ENCODE results near the gene CFAP206.
"Not testable (repeated sequence)": the region's sequence is repeated elsewhere in the genome, so short reads cannot be mapped to it uniquely, and the experiment has no call there.

Gene CFAP206

GRCh38 chr6:87489326-87489725, 81.6 kb downstream of the CFAP206 start:
- not testable (repeated sequence) for H2BK120ac ChIP-seq (ENCODE audit: insufficient read depth, low read length, poor library complexity); H3K27ac ChIP-seq (ENCODE audit: low read depth, low read length); H3K36me3 ChIP-seq (ENCODE audit: control insufficient read depth in 1 of 2, insufficient read depth in 2 of 2, low read length in 2 of 2); H3K4me2 ChIP-seq (ENCODE audit: low read length); H3K4ac ChIP-seq (ENCODE audit: low read depth, low read length); H3K27me3 ChIP-seq (ENCODE audit: insufficient read depth, low read length); H3K4me3 ChIP-seq (ENCODE audit: low read depth, low read length); DNase-seq; H3K4me1 ChIP-seq (ENCODE audit: control insufficient read depth in 1 of 2, insufficient read depth in 2 of 2, low read length in 2 of 2); H3K18ac ChIP-seq (ENCODE audit: low read length); H4K91ac ChIP-seq (ENCODE audit: low read depth, low read length); H4K8ac ChIP-seq (ENCODE audit: low read depth, low read length); H2AK5ac ChIP-seq (ENCODE audit: low read length); H3K14ac ChIP-seq (ENCODE audit: low read length); H3K79me1 ChIP-seq (ENCODE audit: low read length); H4K12ac ChIP-seq (ENCODE audit: low read depth, low read length); H2BK12ac ChIP-seq (ENCODE audit: low read length); H3K9me3 ChIP-seq (ENCODE audit: insufficient read depth, low read depth, low read length); H3K79me2 ChIP-seq (ENCODE audit: control insufficient read depth, insufficient read depth, low read length, poor library complexity); H2AFZ ChIP-seq (ENCODE audit: insufficient read depth, low read length, poor library complexity); H3K9ac ChIP-seq (ENCODE audit: low read length); H3K23ac ChIP-seq (ENCODE audit: low read length); H2BK5ac ChIP-seq (ENCODE audit: low read depth, low read length, poor library complexity)
- WGBS (ENCODE audit: extremely low coverage, insufficient coverage, insufficient read length): no CpG with 5 or more reads among the region's 8 CpGs

- Histone ChIP-seq H3K4me2 (ENCODE audit: low read length) (no peak overlapping the region), H3K4me1 (ENCODE audit: control insufficient read depth in 1 of 2, insufficient read depth in 2 of 2, low read length in 2 of 2) (no peaks in the 10 kb centered on the region), H3K36me3 (ENCODE audit: control insufficient read depth in 1 of 2, insufficient read depth in 2 of 2, low read length in 2 of 2) (peaks cover 0 to 3% of the 10 kb centered on the region in 2 experiments), H3K27me3 (ENCODE audit: insufficient read depth, low read length) (no peaks in the 10 kb centered on the region), H3K18ac (ENCODE audit: low read length) (no peak overlapping the region), H2BK12ac (ENCODE audit: low read length) (no peak overlapping the region), H4K91ac (ENCODE audit: low read depth, low read length) (no peak overlapping the region), H3K4ac (ENCODE audit: low read depth, low read length) (no peak overlapping the region), H2BK120ac (ENCODE audit: insufficient read depth, low read length, poor library complexity) (no peak overlapping the region), H3K79me1 (ENCODE audit: low read length) (no peaks in the 10 kb centered on the region), H3K9ac (ENCODE audit: low read length) (no peak overlapping the region), H3K79me2 (ENCODE audit: control insufficient read depth, insufficient read depth, low read length, poor library complexity) (no peaks in the 10 kb centered on the region), H2AFZ (ENCODE audit: insufficient read depth, low read length, poor library complexity) (no peak overlapping the region), H2BK5ac (ENCODE audit: low read depth, low read length, poor library complexity) (no peak overlapping the region), H3K23ac (ENCODE audit: low read length) (no peak overlapping the region), H2AK5ac (ENCODE audit: low read length) (no peak overlapping the region), H3K9me3 (ENCODE audit: insufficient read depth, low read depth, low read length) (no peaks in the 10 kb centered on the region), H4K8ac (ENCODE audit: low read depth, low read length) (no peak overlapping the region), H4K12ac (ENCODE audit: low read depth, low read length) (no peak overlapping the region), H3K4me3 (ENCODE audit: low read depth, low read length) (no peak overlapping the region), H3K14ac (ENCODE audit: low read length) (no peak overlapping the region), H3K27ac (ENCODE audit: low read depth, low read length) (no peak overlapping the region)
- no CpG with 5 or more reads among the region's 8 CpGs for WGBS (ENCODE audit: extremely low coverage, insufficient coverage, insufficient read length)
- no peak for DNase-seq
Measured at GRCh38 chr6:87494761-87495422, 87.1 kb downstream of the CFAP206 start.

- H3K79me1 ChIP-seq (ENCODE audit: low read length): no peaks in the 10 kb centered on the region
- H3K36me3 ChIP-seq (ENCODE audit: control insufficient read depth in 1 of 2, insufficient read depth in 2 of 2, low read length in 2 of 2): peaks cover 3 to 4% of the 10 kb centered on the region in 2 experiments
- no peak for DNase-seq
- H3K14ac ChIP-seq (ENCODE audit: low read length): no peak overlapping the region
- H3K4me2 ChIP-seq (ENCODE audit: low read length): no peak overlapping the region
- no peak overlapping the region for H3K23ac ChIP-seq (ENCODE audit: low read length)
- H3K27ac ChIP-seq (ENCODE audit: low read depth, low read length): no peak overlapping the region
- H2AFZ ChIP-seq (ENCODE audit: insufficient read depth, low read length, poor library complexity): no peak overlapping the region
- no peak overlapping the region for H3K18ac ChIP-seq (ENCODE audit: low read length)
- H4K12ac ChIP-seq (ENCODE audit: low read depth, low read length): no peak overlapping the region
- no peak overlapping the region for H2BK5ac ChIP-seq (ENCODE audit: low read depth, low read length, poor library complexity)
- H3K9me3 ChIP-seq (ENCODE audit: insufficient read depth, low read depth, low read length): no peaks in the 10 kb centered on the region
- H3K9ac ChIP-seq (ENCODE audit: low read length): no peak overlapping the region
- H4K91ac ChIP-seq (ENCODE audit: low read depth, low read length): no peak overlapping the region
- no peak overlapping the region for H2BK120ac ChIP-seq (ENCODE audit: insufficient read depth, low read length, poor library complexity)
- no peak overlapping the region for H2BK12ac ChIP-seq (ENCODE audit: low read length)
- H3K79me2 ChIP-seq (ENCODE audit: control insufficient read depth, insufficient read depth, low read length, poor library complexity): no peaks in the 10 kb centered on the region
- no peak overlapping the region for H4K8ac ChIP-seq (ENCODE audit: low read depth, low read length)
- H3K4me3 ChIP-seq (ENCODE audit: low read depth, low read length): no peak overlapping the region
- H3K4ac ChIP-seq (ENCODE audit: low read depth, low read length): no peak overlapping the region
- no peaks in the 10 kb centered on the region for H3K4me1 ChIP-seq (ENCODE audit: control insufficient read depth in 1 of 2, insufficient read depth in 2 of 2, low read length in 2 of 2)
- no peak overlapping the region for H2AK5ac ChIP-seq (ENCODE audit: low read length)
- H3K27me3 ChIP-seq (ENCODE audit: insufficient read depth, low read length): no peaks in the 10 kb centered on the region
Measured at GRCh38 chr6:87498048-87498447, 90.3 kb downstream of the CFAP206 start.

GRCh38 chr6:87501809-87502572, 94.2 kb downstream of the CFAP206 start:
- DNase-seq: peak in 1 of 2 donors; percentile 3
- no peak overlapping the region for H4K91ac ChIP-seq (ENCODE audit: low read depth, low read length)
- H3K4me3 ChIP-seq (ENCODE audit: low read depth, low read length): no peak overlapping the region
- no peaks in the 10 kb centered on the region for H3K27me3 ChIP-seq (ENCODE audit: insufficient read depth, low read length)
- no CpG with 5 or more reads among the region's 6 CpGs for WGBS (ENCODE audit: extremely low coverage, insufficient coverage, insufficient read length)
- H3K4me1 ChIP-seq (ENCODE audit: control insufficient read depth in 1 of 2, insufficient read depth in 2 of 2, low read length in 2 of 2): no peaks in the 10 kb centered on the region
- H3K9me3 ChIP-seq (ENCODE audit: insufficient read depth, low read depth, low read length): no peaks in the 10 kb centered on the region
- no peak overlapping the region for H3K4me2 ChIP-seq (ENCODE audit: low read length)
- no peak overlapping the region for H3K9ac ChIP-seq (ENCODE audit: low read length)
- H3K14ac ChIP-seq (ENCODE audit: low read length): no peak overlapping the region
- H2BK120ac ChIP-seq (ENCODE audit: insufficient read depth, low read length, poor library complexity): no peak overlapping the region
- no peak overlapping the region for H2BK5ac ChIP-seq (ENCODE audit: low read depth, low read length, poor library complexity)
- no peak overlapping the region for H4K12ac ChIP-seq (ENCODE audit: low read depth, low read length)
- H2AK5ac ChIP-seq (ENCODE audit: low read length): no peak overlapping the region
- H2BK12ac ChIP-seq (ENCODE audit: low read length): no peak overlapping the region
- H3K4ac ChIP-seq (ENCODE audit: low read depth, low read length): no peak overlapping the region
- peaks cover 5 to 6% of the 10 kb centered on the region in 2 experiments for H3K36me3 ChIP-seq (ENCODE audit: control insufficient read depth in 1 of 2, insufficient read depth in 2 of 2, low read length in 2 of 2)
- no peak overlapping the region for H3K23ac ChIP-seq (ENCODE audit: low read length)
- no peaks in the 10 kb centered on the region for H3K79me2 ChIP-seq (ENCODE audit: control insufficient read depth, insufficient read depth, low read length, poor library complexity)
- no peak overlapping the region for H2AFZ ChIP-seq (ENCODE audit: insufficient read depth, low read length, poor library complexity)
- no peaks in the 10 kb centered on the region for H3K79me1 ChIP-seq (ENCODE audit: low read length)
- H3K27ac ChIP-seq (ENCODE audit: low read depth, low read length): no peak overlapping the region
- H3K18ac ChIP-seq (ENCODE audit: low read length): no peak overlapping the region
- H4K8ac ChIP-seq (ENCODE audit: low read depth, low read length): no peak overlapping the region
